Suprapubic skin (tissue), 4 donors: Measurements from ENCODE around the gene LECT2.

Experiments
- CTCF ChIP-seq, 2 donors: fragments of 200-600 bp in 1 of 2; fragments of 450-650 bp in 1 of 2; sonication (generic) in 1 of 2; IDR thresholded peaks; one replicate each; pipeline ENCODE4 v1.5.1; 2016 to 2019; ENCODE audit warnings: antibody characterized with exemption in 2 of 2, mild to moderate bottlenecking in 1 of 2, moderate library complexity in 1 of 2
- EP300 ChIP-seq: sonication (generic); formaldehyde crosslinking; IDR thresholded peaks from one replicate; pipeline ENCODE4 v1.6.1; 2017; ENCODE audit warnings: antibody characterized with exemption
- POLR2A ChIP-seq, 2 donors: fragments of 450-650 bp; IDR thresholded peaks; one replicate each; pipeline ENCODE4 v1.6.1; 2017; ENCODE audit warnings: antibody characterized with exemption in 2 of 2, mild to moderate bottlenecking in 2 of 2, moderate library complexity in 2 of 2
- POLR2AphosphoS5 ChIP-seq, 3 donors: sonication (generic); formaldehyde crosslinking; IDR thresholded peaks; one replicate each; pipeline ENCODE4 v1.6.1; 2017; ENCODE audit warnings: antibody characterized with exemption in 3 of 3

DNA sequence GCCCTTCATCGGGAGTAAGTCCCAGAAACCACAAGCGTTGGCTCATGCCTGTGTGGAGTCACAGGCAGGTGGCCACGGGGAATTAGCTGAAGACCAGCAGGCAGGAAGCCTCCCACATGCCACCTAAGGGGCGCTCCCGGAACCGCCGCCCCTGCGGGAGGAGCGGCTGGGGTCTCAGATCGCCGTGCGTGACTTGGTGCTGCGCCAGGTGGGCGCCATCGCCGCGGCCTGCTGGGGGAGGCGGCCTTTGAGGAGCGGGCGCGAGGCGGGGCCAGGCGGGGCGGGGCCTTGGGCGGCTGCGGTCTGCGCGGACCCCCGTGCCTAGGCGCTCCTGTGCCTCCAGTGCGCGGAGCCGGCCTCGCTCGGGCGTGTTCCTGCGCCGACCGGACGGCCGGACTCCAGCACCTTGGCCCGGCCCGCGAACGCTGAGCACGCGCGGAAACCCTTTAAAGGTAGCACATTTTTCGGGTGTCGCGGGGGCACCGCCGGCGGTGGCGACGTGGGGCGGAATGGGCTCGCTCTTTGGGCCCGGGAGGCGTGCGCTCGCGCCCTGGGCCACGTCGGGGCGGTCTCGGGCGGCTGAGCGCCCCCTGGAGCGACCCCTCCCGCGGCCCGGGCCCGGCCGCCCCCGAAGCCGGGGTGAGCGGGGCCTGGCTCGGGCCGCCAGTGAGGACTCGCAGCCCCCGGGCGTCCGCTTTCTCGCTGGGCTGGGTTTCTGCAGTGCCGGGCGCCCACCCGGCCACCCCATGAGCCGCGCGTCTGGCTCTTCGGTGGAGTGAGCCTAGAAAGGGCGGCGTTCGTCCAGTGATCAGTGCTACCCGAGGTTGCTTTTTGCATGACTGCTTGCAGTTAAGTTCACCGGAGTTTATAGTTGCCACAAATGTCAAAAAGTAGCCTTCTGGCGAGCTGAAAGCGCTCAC, 24.5 kb downstream of the LECT2 start:
- TF ChIP-seq EP300 (no peak), CTCF (IDR thresholded peaks at IDR 0.05) (no peak), POLR2A (IDR thresholded peaks at IDR 0.05) (no peak), POLR2AphosphoS5 (IDR thresholded peaks at IDR 0.05) (no peak)
